Parathyroid adenoma (tissue), 2 donors: ENCODE results near the gene LCP2.

ENCODE experiments used
- H2AFZ ChIP-seq: fragments of 300-600 bp; sonication (generic); one replicate; pipeline ENCODE4 v1.7.0; 2017; ENCODE audit warnings: antibody characterized with exemption, mild to moderate bottlenecking
- H3K27ac ChIP-seq: fragments of 300-600 bp; sonication (generic); one replicate; pipeline ENCODE4 v1.7.0; 2017
- H3K27me3 ChIP-seq: fragments of 300-600 bp; sonication (generic); one replicate; pipeline ENCODE4 v1.7.0; 2017; ENCODE audit warnings: low read length; ENCODE audit not compliant: control insufficient read depth, insufficient read depth
- H3K36me3 ChIP-seq: fragments of 300-600 bp; sonication (generic); one replicate; pipeline ENCODE4 v1.7.0; 2017; ENCODE audit warnings: low read length; ENCODE audit not compliant: control insufficient read depth, insufficient read depth
- H3K4me1 ChIP-seq: fragments of 300-600 bp; sonication (generic); one replicate; pipeline ENCODE4 v1.7.0; 2017; ENCODE audit warnings: control low read depth
- H3K4me2 ChIP-seq: fragments of 300-600 bp; sonication (generic); one replicate; pipeline ENCODE4 v1.7.0; 2017; ENCODE audit warnings: low read length
- H3K4me3 ChIP-seq: fragments of 300-600 bp; sonication (generic); one replicate; pipeline ENCODE4 v1.7.0; 2017; ENCODE audit warnings: low read depth, low read length
- H3K79me2 ChIP-seq: fragments of 300-600 bp; sonication (generic); one replicate; pipeline ENCODE4 v1.7.0; 2017; ENCODE audit warnings: control low read depth
- H3K9ac ChIP-seq: fragments of 300-600 bp; sonication (generic); one replicate; pipeline ENCODE4 v1.7.0; 2017; ENCODE audit warnings: mild to moderate bottlenecking
- H3K9me3 ChIP-seq: fragments of 300-600 bp; sonication (generic); one replicate; pipeline ENCODE4 v1.7.0; 2017; ENCODE audit warnings: low read length; ENCODE audit not compliant: control insufficient read depth
- CTCF ChIP-seq: fragments of 300-600 bp; sonication (generic); IDR thresholded peaks from one replicate; pipeline ENCODE4 v1.7.0; 2017; ENCODE audit warnings: antibody characterized with exemption, mild to moderate bottlenecking
- donor health status: primary hyperparathyroidism.

LCP2 gene

GRCh38 chr5:170254056-170254455 lies 43.5 kb downstream of the LCP2 start:
- no peak overlapping the region for H2AFZ ChIP-seq
- no peaks in the 10 kb centered on the region for H3K4me1 ChIP-seq
- TF ChIP-seq CTCF, result no peak
- no peaks in the 10 kb centered on the region for H3K79me2 ChIP-seq
- no peaks in the 10 kb centered on the region for H3K9me3 ChIP-seq
- no peak overlapping the region for H3K4me3 ChIP-seq
- H3K27me3 ChIP-seq, result no peaks in the 10 kb centered on the region
- no peak overlapping the region for H3K4me2 ChIP-seq
- H3K36me3 ChIP-seq, result no peaks in the 10 kb centered on the region
- no peak overlapping the region for H3K27ac ChIP-seq
- no peak overlapping the region for H3K9ac ChIP-seq

GRCh38 chr5:170252720-170253350 lies 44.7 kb downstream of the LCP2 start:
- H3K27me3 ChIP-seq, result no peaks in the 10 kb centered on the region
- no peaks in the 10 kb centered on the region for H3K36me3 ChIP-seq
- no peak overlapping the region for H3K27ac ChIP-seq
- no peaks in the 10 kb centered on the region for H3K79me2 ChIP-seq
- no peak for TF ChIP-seq CTCF
- H3K9me3 ChIP-seq, result no peaks in the 10 kb centered on the region
- no peak overlapping the region for H3K9ac ChIP-seq
- no peak overlapping the region for H3K4me3 ChIP-seq
- no peak overlapping the region for H2AFZ ChIP-seq
- H3K4me2 ChIP-seq, result no peak overlapping the region
- no peaks in the 10 kb centered on the region for H3K4me1 ChIP-seq

GRCh38 chr5:170252109-170252508 lies 45.5 kb downstream of the LCP2 start:
- Histone ChIP-seq H3K27me3 (no peaks in the 10 kb centered on the region), H3K36me3 (no peaks in the 10 kb centered on the region)
- no peak for TF ChIP-seq CTCF

GRCh38 chr5:170251462-170251861 lies 46.1 kb downstream of the LCP2 start:
- Histone ChIP-seq H2AFZ (no peak overlapping the region), H3K4me2 (no peak overlapping the region), H3K36me3 (no peaks in the 10 kb centered on the region), H3K4me3 (no peak overlapping the region), H3K27ac (no peak overlapping the region), H3K27me3 (no peaks in the 10 kb centered on the region), H3K79me2 (no peaks in the 10 kb centered on the region), H3K9me3 (no peaks in the 10 kb centered on the region), H3K9ac (no peak overlapping the region), H3K4me1 (no peaks in the 10 kb centered on the region)
- no peak for TF ChIP-seq CTCF

More at GRCh38 chr5:170252109-170252508, 45.5 kb downstream of the LCP2 start:
- Histone ChIP-seq H3K27ac (no peak overlapping the region), H2AFZ (no peak overlapping the region), H3K9me3 (no peaks in the 10 kb centered on the region), H3K4me1 (no peaks in the 10 kb centered on the region), H3K9ac (no peak overlapping the region), H3K4me2 (no peak overlapping the region), H3K4me3 (no peak overlapping the region), H3K79me2 (no peaks in the 10 kb centered on the region)

- Histone ChIP-seq H3K9me3 (no peaks in the 10 kb centered on the region), H2AFZ (no peak overlapping the region), H3K4me3 (no peak overlapping the region), H3K79me2 (no peaks in the 10 kb centered on the region), H3K4me1 (no peaks in the 10 kb centered on the region), H3K27ac (no peak overlapping the region), H3K9ac (no peak overlapping the region), H3K27me3 (no peaks in the 10 kb centered on the region), H3K4me2 (no peak overlapping the region), H3K36me3 (no peaks in the 10 kb centered on the region)
- TF ChIP-seq CTCF, result no peak
Measured at GRCh38 chr5:170250810-170251317, 46.7 kb downstream of the LCP2 start.
